A673 (cell line): ENCODE results near the gene TBC1D22A.

Source experiments
- CTCF ChIP-seq: fragments of 300-800, 200-600 bp; sonication (generic); conservative IDR thresholded peaks from 2 replicates; pipeline ENCODE4 v1.5.1; 2017; ENCODE audit warnings: low read depth, mild to moderate bottlenecking, antibody characterized with exemption, low read length, moderate library complexity, mixed read lengths
- EZH2 ChIP-seq: fragments of 200-600 bp; sonication (generic); IDR thresholded peaks from 2 replicates; pipeline ENCODE4 v1.6.1; 2017; ENCODE audit warnings: borderline replicate concordance, low read depth, mild to moderate bottlenecking, mixed read lengths, antibody characterized with exemption, low read length; ENCODE audit not compliant: poor library complexity, severe bottlenecking

GRCh38 chr22:47218671-47219070, 456.2 kb downstream of the TBC1D22A start:
- no peak for TF ChIP-seq CTCF
- TF ChIP-seq EZH2: no peak
